ENCODE data around the gene ZSCAN5A.
"Not testable (repeated sequence)": the region's sequence is repeated elsewhere in the genome, so short reads cannot be mapped to it uniquely, and the experiment has no call there.

Gene ZSCAN5A

GRCh38 chr19:56282809-56283208 lies 31.8 kb downstream of the ZSCAN5A start:
- in situ Hi-C loops (cut with MboI; ENCODE audit: low sequenced_read_pairs): no loop called here

GRCh38 chr19:56273563-56274117 lies 41.0 kb downstream of the ZSCAN5A start:
- in situ Hi-C loops (cut with MboI; ENCODE audit: low sequenced_read_pairs): no loop called here

GRCh38 chr19:56272161-56272798 lies 42.4 kb downstream of the ZSCAN5A start, which contains the start of gene EDDM13:
TSS of gene EDDM13 (plus strand) at chr19:56272748. CDS start at chr19:56272835, 87 bp downstream.
- in situ Hi-C loops (cut with MboI; ENCODE audit: low sequenced_read_pairs): no loop called here

GRCh38 chr19:56271151-56271550 lies 43.5 kb downstream of the ZSCAN5A start:
- in situ Hi-C loops (cut with MboI; ENCODE audit: low sequenced_read_pairs): no loop called here

- in situ Hi-C loops (cut with MboI; ENCODE audit: low sequenced_read_pairs): no loop called here
Measured at GRCh38 chr19:56270676-56271075, 44.0 kb downstream of the ZSCAN5A start.

GRCh38 chr19:56269348-56269747 lies 45.3 kb downstream of the ZSCAN5A start:
- in situ Hi-C loops (cut with MboI; ENCODE audit: low sequenced_read_pairs): no loop called here

GRCh38 chr19:56266051-56266450 lies 48.6 kb downstream of the ZSCAN5A start:
- in situ Hi-C loops (cut with MboI; ENCODE audit: low sequenced_read_pairs): no loop called here

- in situ Hi-C loops (cut with MboI; ENCODE audit: low sequenced_read_pairs): no loop called here
Measured at GRCh38 chr19:56263319-56263718, 51.3 kb downstream of the ZSCAN5A start.

GRCh38 chr19:56261932-56262331 lies 52.7 kb downstream of the ZSCAN5A start:
- in situ Hi-C loops (cut with MboI; ENCODE audit: low sequenced_read_pairs): not testable (repeated sequence)

- in situ Hi-C loops (cut with MboI; ENCODE audit: low sequenced_read_pairs): no loop called here
Measured at GRCh38 chr19:56261145-56261544, 53.5 kb downstream of the ZSCAN5A start.

- in situ Hi-C loops (cut with MboI; ENCODE audit: low sequenced_read_pairs): loop anchor here (10.0 kb wide), 1 partner anchor 47 kb away; no protein-coding TSS in a partner anchor
Measured at GRCh38 chr19:56258272-56258671, 56.4 kb downstream of the ZSCAN5A start.

GRCh38 chr19:56253737-56254136 lies 60.9 kb downstream of the ZSCAN5A start:
- in situ Hi-C loops (cut with MboI; ENCODE audit: low sequenced_read_pairs): loop anchor here (10.0 kb wide), 1 partner anchor 51 kb away; no protein-coding TSS in a partner anchor

- in situ Hi-C loops (cut with MboI; ENCODE audit: low sequenced_read_pairs): loop anchor here (10.0 kb wide), 1 partner anchor 52 kb away; no protein-coding TSS in a partner anchor
Measured at GRCh38 chr19:56252699-56253422, 61.8 kb downstream of the ZSCAN5A start.

GRCh38 chr19:56248736-56249338 lies 65.8 kb downstream of the ZSCAN5A start:
- in situ Hi-C loops (cut with MboI; ENCODE audit: low sequenced_read_pairs): not testable (repeated sequence)

- in situ Hi-C loops (cut with MboI; ENCODE audit: low sequenced_read_pairs): not testable (repeated sequence)
Measured at GRCh38 chr19:56245764-56246163, 68.9 kb downstream of the ZSCAN5A start.

- in situ Hi-C loops (cut with MboI; ENCODE audit: low sequenced_read_pairs): no loop called here
Measured at GRCh38 chr19:56245121-56245740, 69.4 kb downstream of the ZSCAN5A start.

GRCh38 chr19:56223481-56223880 lies 91.2 kb downstream of the ZSCAN5A start:
- in situ Hi-C loops (cut with MboI; ENCODE audit: low sequenced_read_pairs): no loop called here

- in situ Hi-C loops (cut with MboI; ENCODE audit: low sequenced_read_pairs): no loop called here
Measured at GRCh38 chr19:56222901-56223300, 91.7 kb downstream of the ZSCAN5A start.

GRCh38 chr19:56221851-56222250 lies 92.8 kb downstream of the ZSCAN5A start:
- in situ Hi-C loops (cut with MboI; ENCODE audit: low sequenced_read_pairs): no loop called here

- in situ Hi-C loops (cut with MboI; ENCODE audit: low sequenced_read_pairs): not testable (repeated sequence)
Measured at GRCh38 chr19:56221442-56221841, 93.2 kb downstream of the ZSCAN5A start.

- in situ Hi-C loops (cut with MboI; ENCODE audit: low sequenced_read_pairs): no loop called here
Measured at GRCh38 chr19:56218961-56219360, 95.7 kb downstream of the ZSCAN5A start.

Measured in HL-60/S4 treated with phorbol 12-myristate 13-acetate at 8.2 ng/mL for 4 days and 3 days (cell line).